Activated CD8-positive, alpha-beta memory T cell treated with anti-CD3 and anti-CD28 coated beads, Interleukin-2, amount 50 U/mL, for 24 hours (primary cell): Measurements from ENCODE around the gene LIN52.

Experiments used
- DNase-seq: peaks from one replicate; pipeline ENCODE4 v3.0.0-alpha.2; 2020; ENCODE audit errors: extremely low read depth

Gene LIN52

DNA sequence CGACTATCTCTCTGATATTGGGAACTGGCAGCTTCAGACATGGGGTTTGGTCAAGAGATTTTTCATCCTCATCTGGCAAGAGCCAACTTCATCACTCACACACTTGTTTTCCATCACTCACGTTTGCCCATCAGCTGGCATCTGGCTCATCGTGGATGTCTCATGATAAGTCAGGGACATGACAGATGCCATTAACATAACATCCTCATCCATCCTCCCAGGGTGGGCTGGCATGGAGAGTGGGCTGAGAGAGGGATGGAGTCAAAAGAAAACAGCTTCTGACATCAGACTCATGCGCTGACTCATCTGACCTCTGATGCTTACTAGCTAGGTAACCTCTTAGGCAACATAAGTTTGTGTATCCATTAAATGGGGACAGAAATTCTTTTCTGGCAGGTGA, 152.7 kb downstream of the LIN52 start:
- no peak for DNase-seq

DNA sequence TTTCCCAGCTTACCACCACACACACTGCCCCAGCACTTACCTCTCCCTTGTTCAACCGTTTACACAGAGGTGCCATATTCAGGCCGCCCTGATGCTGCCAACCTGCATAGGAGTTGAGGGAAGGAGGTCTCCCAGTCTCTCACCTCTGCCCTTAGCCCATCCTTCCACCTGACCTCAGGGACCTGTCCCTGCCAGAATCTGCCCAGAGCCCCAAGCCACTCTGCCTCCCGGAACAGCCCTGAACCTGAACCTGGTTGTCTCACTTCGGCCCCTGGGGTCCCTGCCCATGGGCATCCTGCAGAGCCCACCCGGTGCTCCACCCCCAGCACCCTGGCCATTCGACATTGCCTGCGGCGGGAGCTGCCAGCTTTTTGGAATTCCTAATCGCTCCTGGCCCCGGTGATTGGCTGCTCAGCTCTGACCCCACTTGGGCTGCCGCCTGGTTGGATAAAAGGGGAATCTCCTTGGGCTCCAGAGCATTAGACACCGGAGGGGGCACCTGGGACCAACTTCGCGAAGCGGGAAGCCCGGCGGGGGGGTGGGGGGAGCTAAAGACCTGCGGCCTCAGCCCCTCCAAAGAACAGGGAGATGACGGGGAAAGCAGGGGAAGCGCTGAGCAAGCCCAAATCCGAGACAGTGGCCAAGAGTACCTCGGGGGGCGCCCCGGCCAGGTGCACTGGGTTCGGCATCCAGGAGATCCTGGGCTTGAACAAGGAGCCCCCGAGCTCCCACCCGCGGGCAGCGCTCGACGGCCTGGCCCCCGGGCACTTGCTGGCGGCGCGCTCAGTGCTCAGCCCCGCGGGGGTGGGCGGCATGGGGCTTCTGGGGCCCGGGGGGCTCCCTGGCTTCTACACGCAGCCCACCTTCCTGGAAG, 154.5 kb downstream of the LIN52 start, which contains the start of gene VSX2:
TSS of gene VSX2 (plus strand) at position 476 of the 874 bp plus-strand sequence. CDS start at position 589, 113 bp downstream.
- DNase-seq, result no peak

DNA sequence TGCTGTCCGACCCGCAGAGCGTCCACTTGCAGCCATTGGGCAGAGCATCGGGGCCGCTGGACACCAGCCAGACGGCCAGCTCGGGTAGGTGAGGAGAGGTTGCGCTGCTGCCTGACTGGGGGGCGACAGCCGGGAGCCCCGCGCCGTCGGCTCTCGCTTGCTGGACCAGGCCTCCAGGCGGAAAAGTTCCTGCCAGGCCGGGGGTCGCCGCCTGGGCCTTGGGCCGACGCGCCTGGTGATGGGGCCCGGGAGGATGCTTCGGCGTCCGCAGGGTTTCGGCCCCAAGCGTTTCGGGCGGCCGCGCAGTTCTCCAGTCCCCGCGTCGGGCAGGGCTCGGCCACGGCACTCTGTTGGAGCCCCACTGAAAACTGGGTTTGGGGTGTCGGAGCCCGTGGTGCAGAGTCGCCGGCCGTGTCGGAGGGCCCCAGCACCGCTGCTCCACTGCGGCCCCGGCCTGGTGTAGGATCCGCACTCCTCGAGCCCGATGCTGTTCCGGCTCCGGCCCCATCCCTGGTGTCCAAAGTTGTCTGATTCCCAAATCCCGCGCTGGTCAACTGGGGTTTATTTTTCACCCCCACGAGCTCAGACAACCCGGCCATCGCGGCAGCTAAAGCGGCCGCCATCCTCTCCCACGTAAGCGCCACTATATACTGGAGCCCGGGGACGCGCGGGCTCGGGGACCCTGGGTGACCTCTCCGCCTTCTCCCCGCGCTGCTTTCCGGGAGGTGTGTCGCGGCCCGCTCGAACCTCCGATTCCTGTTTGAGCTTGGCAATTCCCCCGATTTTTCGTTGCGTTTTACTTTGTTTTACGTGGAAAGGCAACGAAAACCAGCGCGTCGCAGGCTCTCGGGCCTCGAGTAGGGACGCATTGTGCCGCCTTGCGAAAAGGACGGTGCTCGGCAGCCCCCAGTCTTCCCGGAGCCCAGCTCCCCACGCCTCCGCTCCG, 155.4 kb downstream of the LIN52 start:
- no peak for DNase-seq

DNA sequence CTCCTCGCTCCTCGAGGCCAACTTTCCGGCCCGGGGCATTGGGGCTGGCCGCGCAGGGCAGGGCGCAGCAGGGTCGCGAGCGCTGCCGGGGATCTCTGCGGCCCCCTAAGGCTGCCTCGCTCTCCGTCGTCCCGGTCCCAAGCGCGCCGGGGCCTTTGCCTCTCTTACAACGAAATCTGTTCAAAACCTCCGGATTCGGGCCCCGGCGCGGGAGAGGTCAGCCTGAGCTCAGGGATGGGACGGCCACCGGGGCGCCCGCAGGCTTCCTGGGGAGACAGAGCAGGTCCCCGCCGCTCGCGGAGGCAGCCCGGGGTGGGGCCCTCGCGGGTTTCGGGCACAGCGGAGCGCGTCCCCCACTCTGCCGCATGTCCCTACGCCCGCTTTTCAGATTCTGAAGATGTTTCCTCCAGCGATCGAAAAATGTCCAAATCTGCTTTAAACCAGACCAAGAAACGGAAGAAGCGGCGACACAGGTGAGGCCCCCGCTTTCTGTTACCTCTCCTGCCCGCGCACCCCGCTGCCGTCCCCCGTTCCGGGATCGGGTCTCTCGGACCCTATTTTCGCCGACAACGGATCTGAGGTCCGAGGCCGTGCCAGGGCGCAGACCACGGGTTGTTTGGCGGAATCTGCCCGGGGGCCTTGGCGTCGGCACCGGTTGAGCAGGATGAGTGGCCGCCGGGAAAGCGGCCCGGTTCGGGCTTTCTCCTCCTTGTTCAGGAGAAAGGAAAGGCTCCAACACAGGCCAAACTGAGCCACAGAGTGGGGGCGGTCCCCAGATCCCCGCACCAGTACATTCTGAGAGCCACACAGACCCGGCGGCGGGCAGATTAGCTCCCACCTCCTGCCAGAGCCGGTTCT, 156.3 kb downstream of the LIN52 start:
- DNase-seq, result no peak

DNA sequence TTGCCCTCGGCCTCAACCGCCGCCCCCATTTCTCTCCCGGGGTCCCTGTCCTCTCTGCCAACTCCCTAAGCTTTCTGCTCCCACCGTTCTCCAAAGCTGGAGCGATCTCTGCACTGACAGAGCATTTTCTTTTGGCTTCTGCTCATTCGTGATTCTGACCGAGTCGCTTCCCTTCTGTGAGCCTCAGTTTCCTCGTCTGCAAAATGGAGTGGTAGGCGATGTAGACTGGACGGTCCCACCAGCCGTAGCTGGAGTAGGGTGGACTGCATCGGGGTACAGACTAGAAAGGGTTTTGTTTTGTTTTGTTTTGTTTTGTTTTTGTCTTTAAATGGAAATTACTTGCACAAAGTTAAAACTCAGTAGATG, 156.9 kb downstream of the LIN52 start:
- DNase-seq, result no peak

DNA sequence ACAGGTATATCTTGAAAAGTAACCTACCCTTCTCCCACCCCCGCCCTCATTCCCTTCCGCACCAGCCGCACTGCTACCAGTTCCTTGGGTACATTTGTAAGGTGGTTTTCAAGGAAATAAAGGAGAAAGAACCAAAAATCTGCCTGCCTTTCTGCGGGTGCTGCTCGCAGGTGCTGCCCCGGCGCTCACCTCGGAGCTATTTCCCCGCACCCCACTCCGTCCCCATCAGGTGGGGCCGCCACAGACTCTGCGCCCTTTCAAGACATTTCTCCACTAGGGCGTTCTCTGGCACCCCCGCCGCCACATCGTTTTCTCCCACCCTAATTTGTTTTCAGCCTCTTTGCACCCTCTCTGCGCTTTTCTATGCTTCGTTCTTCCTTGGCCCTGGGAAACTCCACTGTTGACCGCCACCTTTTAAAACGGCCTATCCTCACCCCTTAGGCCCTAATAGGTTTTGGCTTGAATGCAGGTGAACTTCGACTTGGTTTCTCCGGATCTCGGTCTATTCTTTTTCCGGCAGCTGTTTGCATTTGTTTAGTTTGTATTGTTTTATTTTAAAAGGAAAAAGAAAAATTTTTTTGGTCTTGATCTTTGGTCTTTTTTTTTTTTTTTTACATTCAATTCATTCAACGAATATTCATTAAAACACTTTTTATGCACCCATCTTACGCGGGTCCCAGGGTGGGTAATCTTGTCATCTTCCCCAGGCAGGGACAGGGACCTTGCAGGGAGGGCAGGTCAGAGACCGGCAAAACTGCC, 157.4 kb downstream of the LIN52 start:
- no peak for DNase-seq

DNA sequence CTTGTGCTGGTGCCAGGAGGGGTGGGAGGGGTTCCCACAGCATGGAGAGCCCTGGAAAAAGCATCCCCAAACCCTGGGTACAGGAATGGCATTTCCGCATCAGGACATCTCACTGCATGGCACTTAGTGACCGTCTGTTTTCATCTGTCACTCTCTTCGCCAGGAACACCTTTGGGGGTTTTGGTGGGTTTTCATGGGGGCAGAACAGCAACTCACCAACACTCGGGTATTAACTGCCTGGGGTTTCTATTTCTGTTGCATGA, 158.0 kb downstream of the LIN52 start:
- DNase-seq, result no peak

DNA sequence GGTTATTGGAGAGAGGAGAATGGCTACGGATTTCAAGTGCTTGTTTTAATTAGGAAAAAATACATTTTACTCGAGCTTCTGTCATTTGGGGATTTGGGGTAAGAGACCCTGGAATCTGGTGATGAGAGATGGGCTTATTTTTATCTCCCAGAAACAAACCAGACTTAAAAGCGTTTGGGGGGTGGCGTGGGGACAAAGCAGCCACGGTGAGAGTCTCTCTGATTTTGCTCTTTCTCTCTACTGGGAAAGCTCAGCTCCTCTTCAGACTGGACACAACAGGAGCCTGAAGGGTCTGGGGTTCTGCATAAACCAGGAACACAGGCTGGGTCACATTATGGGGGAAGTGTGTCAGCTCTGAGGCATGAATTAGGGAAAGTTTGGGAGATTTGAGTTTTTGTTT, 158.3 kb downstream of the LIN52 start:
- no peak for DNase-seq

DNA sequence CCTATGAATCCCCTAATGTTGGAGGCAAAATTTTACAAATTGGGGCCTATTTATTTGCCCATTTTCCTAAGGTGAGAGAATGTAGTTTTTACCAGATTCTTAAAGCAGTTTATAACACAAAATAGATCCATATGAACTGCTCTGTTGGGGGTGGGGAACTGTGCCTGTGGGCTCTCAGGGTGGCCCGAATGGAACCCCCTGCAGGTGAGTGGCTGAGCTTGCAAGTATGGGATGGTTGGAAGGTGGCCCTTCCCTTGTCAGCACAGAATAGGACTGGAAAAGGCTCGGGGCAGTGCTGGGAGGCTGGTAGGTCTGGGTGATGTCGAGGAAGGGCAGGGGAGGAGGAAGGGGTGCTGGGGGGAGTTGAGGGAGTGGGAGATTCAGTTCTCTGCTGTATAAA, 159.4 kb downstream of the LIN52 start:
- DNase-seq, result no peak

DNA sequence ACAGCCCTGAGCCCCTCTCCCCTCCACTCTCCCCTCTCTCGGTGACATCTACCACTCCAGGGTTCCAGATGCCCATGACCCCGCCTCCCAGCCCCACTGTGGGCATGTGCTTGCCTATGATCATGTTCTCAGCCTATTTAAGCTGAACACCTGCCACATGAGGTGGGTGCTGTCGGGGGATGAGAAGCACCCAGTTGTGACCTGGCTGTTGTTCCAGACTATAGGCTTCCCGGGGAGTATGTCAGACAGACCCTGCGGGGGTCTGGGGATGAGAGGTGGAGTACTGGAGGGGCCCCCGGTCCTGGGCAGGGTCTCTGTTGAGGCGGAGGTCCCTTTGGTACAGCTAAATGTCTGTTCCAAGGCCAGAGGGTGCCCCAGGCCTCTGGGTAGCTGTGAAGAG, 160.5 kb downstream of the LIN52 start:
- no peak for DNase-seq

DNA sequence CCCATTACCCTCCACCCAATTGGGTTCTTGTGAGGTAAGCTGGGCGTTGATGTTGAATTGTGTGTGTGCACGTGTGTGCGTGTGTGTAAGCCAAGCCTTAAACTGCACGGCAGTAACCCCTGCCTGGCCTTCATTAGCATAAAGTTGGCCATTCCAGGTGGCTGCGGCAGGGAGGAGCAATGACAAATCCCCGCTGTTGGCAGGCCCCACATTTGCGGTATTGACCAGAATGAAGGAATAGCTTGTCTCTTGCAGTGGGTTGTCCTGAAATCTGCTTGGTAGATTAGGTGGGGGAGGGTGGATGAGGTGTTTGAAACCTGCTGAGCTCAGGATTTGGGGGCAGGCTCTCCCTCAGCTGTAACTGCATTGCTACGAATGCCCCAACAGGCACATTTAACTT, 161.8 kb downstream of the LIN52 start:
- DNase-seq, result no peak

DNA sequence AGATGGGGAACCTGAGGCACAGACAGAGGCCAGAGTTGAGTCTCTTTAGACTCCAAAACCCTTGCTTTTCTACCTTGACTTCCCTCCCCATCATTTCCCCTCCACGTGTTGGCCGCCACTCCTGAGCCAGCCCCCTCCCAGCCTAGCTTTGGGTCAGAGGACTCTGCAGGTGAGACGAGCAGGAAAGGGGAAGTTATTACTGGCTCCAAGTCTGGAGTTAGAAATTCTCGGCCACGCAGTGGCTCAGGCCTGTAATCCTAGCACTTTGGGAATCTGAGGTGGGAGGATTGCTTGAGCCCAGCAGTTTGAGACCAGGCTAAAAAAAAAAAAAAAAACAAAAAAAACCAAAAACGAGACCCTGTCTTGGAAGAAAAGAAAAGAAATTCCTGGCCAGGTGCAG, 163.3 kb downstream of the LIN52 start:
- DNase-seq, result no peak

DNA sequence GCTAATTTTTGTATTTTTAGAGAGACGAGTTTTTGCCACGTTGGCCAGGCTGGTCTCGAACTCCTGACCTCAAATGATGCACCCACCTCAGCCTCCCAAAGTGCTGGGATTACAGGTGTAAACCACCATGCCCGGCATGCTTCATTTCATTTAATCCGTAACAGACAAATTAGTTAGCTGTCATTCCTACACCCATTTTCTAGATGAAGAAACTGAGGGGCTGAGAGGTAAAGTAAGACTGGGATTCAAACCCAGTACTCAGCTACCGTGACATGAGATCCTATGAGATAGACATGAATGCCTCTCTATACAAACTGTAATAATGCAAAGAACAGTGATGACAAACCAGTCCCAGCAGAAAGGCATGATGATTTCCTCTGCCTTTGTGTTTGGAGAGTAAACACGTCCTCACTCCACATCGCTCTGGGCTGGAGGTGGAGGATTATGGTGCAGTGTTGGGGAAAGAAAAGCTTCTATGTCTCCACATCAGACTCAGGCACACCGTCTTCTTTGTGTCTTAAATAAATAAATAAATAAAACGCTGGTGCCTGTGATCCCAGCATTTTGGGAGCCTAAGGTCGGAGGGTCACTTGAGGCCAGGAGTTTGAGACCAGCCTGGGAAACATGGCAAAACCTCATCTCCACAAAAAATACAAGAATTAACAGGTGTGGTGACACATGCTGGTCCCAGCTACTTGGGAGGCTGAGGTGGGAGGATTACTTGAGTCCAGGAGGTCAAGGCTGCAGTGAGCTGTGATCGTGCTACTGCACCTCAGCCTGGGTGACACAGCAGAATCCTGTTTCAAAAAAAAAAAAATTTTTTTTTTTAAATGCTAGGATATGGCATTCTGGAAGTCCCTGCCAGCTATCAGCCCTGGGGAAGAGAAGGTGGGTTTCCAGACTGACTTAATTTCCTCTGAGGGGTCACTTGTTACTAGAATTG, 164.9 kb downstream of the LIN52 start:
- DNase-seq, result no peak
